ENCODE measurements around the gene EEA1. TPM values are rescaled to one million over a fixed set of nuclear protein-coding genes. Genes with fewer than 3 reads are reported as not detected.

EEA1 gene
- total RNA-seq, 4 donors from 2014 or later, result 13.2 to 78.4 (median 25.3) TPM

DNA sequence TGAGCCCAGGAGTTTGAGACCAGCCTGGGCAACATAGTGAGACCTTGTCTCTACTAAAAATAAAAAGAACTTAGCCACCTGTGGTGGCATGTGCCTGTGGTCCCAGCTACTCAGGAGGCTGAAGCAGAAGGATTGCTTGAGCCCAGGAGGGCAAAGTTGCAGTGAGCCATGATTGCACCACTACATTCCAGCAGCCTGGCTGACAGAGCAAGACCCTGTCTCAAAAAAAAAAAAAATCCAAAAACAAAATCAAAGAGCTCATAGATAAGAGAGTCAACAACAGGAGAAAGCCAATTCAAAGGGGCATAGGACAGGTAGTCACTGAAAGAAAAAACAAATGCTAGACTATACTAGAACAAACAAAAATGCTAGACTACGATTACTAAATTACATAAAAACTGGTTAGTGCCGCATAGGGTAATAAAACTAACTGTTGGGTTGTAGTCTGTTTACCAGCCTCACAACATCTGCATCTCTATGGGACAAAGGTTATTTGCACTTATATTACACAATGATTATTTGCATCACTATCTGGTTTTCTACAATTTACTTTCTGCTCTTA lies 16.6 kb upstream of the EEA1 start:
- Histone ChIP-seq H3K36me3 (no peaks in the 10 kb centered on the region), H3K27me3 (no peaks in the 10 kb centered on the region), H3K4me3 (no peak overlapping the region), H3K9me3 (no peaks in the 10 kb centered on the region), H3K27ac (no peak overlapping the region), H3K4me1 (peaks cover 0 to 4% (median 0%) of the 10 kb centered on the region in 4 donors)
- TF ChIP-seq, protein P1, sequence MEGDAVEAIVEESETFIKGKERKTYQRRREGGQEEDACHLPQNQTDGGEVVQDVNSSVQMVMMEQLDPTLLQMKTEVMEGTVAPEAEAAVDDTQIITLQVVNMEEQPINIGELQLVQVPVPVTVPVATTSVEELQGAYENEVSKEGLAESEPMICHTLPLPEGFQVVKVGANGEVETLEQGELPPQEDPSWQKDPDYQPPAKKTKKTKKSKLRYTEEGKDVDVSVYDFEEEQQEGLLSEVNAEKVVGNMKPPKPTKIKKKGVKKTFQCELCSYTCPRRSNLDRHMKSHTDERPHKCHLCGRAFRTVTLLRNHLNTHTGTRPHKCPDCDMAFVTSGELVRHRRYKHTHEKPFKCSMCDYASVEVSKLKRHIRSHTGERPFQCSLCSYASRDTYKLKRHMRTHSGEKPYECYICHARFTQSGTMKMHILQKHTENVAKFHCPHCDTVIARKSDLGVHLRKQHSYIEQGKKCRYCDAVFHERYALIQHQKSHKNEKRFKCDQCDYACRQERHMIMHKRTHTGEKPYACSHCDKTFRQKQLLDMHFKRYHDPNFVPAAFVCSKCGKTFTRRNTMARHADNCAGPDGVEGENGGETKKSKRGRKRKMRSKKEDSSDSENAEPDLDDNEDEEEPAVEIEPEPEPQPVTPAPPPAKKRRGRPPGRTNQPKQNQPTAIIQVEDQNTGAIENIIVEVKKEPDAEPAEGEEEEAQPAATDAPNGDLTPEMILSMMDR (IDR thresholded peaks at IDR 0.05), result no peak
- TF ChIP-seq POLR2A (IDR thresholded peaks at IDR 0.05), result no peak
- no peak for DNase-seq

- Histone ChIP-seq H3K27me3 (no peaks in the 10 kb centered on the region), H3K4me1 (peaks cover 0 to 4% (median 0%) of the 10 kb centered on the region in 4 donors), H3K9me3 (no peaks in the 10 kb centered on the region), H3K27ac (no peak overlapping the region), H3K36me3 (no peaks in the 10 kb centered on the region), H3K4me3 (no peak overlapping the region)
- DNase-seq, result no peak
- TF ChIP-seq, protein P1 (IDR thresholded peaks at IDR 0.05), result peak in 1 of 6 experiments; percentile 5
- no peak for TF ChIP-seq POLR2A (IDR thresholded peaks at IDR 0.05)
These were observed 14.6 kb upstream of the EEA1 start for GRCh38 chr12:92943482-92944250.

DNA sequence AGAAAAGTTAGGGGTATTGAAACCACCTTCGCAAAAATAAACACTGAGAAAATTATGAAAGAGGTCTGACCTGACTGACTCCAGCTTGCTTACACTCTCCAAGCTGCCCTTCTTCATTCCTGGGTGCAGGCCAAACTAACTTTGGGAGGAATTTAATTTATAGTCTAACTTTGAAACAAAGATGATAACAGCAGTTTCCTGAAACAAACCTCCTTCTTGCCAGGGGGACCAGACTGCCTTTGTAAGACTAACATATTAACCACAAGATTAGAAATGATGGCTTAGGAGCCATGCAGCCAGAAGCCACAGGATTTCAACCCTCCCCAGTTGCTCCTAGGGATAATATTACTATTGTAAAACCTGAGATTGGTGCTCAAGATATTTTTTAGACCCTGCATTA lies 13.8 kb upstream of the EEA1 start:
- Histone ChIP-seq H3K9me3 (no peaks in the 10 kb centered on the region), H3K27me3 (no peaks in the 10 kb centered on the region), H3K36me3 (no peaks in the 10 kb centered on the region), H3K4me3 (no peak overlapping the region), H3K4me1 (peaks cover 0 to 4% (median 0%) of the 10 kb centered on the region in 4 donors), H3K27ac (no peak overlapping the region)
- TF ChIP-seq POLR2A (IDR thresholded peaks at IDR 0.05), result no peak
- TF ChIP-seq, protein P1 (IDR thresholded peaks at IDR 0.05), result no peak
- no peak for DNase-seq

GRCh38 chr12:92939116-92939515 lies 10.0 kb upstream of the EEA1 start:
- H3K4me3 ChIP-seq, result no peak overlapping the region
- no peak for TF ChIP-seq POLR2A (IDR thresholded peaks at IDR 0.05)
- TF ChIP-seq, protein P1 (IDR thresholded peaks at IDR 0.05), result no peak
- H3K27ac ChIP-seq, result no peak overlapping the region

DNA sequence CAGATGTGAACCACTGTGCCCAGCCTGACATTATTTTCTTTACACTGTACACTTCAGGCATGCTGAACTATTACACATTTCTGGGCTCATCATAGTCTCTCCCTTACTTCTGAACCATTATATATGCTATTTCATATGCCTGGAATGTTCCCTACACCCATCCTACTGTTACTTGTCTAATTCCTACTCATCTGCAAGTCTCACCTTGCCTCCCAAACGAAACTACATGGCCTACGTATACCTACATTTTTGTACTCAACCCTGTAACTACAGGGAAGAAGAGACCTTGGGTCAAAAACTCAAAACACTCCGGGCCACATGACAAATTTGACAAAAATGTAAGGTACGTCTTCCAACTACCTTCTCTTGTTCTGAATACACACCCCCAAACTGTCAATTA lies 9.5 kb upstream of the EEA1 start:
- TF ChIP-seq, protein P1 (IDR thresholded peaks at IDR 0.05), result no peak
- TF ChIP-seq POLR2A (IDR thresholded peaks at IDR 0.05), result no peak
- no peak for DNase-seq
- Histone ChIP-seq H3K27me3 (no peaks in the 10 kb centered on the region), H3K4me3 (no peak overlapping the region), H3K36me3 (no peaks in the 10 kb centered on the region), H3K27ac (no peak overlapping the region), H3K4me1 (no peaks in the 10 kb centered on the region), H3K9me3 (no peaks in the 10 kb centered on the region)

More at GRCh38 chr12:92939116-92939515, 10.0 kb upstream of the EEA1 start:
- no peak for DNase-seq
- Histone ChIP-seq H3K36me3 (no peaks in the 10 kb centered on the region), H3K27me3 (no peaks in the 10 kb centered on the region), H3K9me3 (no peaks in the 10 kb centered on the region), H3K4me1 (no peaks in the 10 kb centered on the region)

Measured in Peyer's patch (tissue), 4 donors.